Left hindlimb (tissue), 1 donor: ENCODE data around the gene ZGLP1.
"Not testable (repeated sequence)": the region's sequence is repeated elsewhere in the genome, so short reads cannot be mapped to it uniquely, and the experiment has no call there.

ENCODE experiments used
- DNase-seq: peaks from one replicate; pipeline ENCODE4 v3.0.0-alpha.2; 2018

Gene ZGLP1

DNA sequence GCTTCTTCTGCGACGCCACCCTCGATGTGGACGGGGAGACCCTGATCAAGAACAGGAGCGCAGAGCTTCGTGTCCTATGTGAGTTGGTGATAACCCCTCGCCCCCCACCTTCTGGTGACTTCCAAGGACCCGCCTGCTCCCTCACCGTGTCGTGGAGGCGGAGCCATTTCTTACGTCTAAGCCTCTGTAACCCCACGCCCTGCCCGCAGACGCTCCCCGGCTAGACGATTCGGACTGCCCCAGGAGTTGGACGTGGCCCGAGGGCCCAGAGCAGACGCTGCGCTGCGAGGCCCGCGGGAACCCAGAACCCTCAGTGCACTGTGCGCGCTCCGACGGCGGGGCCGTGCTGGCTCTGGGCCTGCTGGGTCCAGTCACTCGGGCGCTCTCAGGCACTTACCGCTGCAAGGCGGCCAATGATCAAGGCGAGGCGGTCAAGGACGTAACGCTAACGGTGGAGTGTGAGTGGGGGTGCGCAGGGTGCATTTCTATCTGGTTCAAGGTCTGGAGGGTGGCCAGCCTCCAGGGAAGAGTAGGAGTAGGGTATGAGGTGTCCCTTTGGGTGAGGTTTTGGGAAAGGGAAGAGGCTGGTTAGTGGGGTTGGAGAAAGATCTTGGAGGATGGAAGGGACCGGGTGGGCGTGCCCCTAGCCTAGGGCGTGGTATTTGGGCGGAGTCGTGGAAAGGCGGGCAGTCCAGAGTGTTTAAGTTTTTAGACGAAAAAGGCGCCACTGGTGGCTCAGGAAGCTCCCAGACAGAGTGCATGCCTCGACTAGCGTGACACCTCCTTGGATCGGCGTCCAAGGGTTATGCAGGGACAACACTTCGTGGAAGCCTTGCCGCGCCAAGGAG is 16.6 kb downstream of the ZGLP1 start:
- DNase-seq, result no peak

DNA sequence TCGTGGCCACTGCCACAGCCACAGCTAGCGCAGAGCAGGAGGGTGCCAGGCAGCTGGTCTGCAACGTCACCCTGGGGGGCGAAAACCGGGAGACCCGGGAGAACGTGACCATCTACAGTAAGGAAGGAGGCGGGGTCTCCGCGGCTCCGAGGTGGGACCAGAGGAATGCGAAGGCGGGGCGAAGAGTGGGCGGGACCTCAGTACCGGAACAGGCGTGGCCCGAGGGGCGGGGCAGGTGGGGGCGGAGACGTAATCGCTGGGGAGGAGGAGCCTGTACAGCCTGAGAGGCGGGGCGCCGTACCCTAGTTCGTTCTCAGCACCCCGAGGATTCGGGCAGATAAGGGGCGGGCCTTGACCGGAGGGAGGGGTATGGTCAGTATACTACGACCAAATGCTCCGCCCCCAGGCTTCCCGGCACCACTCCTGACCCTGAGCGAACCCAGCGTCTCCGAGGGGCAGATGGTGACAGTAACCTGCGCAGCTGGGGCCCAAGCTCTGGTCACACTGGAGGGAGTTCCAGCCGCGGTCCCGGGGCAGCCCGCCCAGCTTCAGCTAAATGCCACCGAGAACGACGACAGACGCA is 17.3 kb downstream of the ZGLP1 start:
- DNase-seq, result no peak

GRCh38 chr19:10291554-10292205 is 17.9 kb downstream of the ZGLP1 start:
- DNase-seq, result no peak

DNA sequence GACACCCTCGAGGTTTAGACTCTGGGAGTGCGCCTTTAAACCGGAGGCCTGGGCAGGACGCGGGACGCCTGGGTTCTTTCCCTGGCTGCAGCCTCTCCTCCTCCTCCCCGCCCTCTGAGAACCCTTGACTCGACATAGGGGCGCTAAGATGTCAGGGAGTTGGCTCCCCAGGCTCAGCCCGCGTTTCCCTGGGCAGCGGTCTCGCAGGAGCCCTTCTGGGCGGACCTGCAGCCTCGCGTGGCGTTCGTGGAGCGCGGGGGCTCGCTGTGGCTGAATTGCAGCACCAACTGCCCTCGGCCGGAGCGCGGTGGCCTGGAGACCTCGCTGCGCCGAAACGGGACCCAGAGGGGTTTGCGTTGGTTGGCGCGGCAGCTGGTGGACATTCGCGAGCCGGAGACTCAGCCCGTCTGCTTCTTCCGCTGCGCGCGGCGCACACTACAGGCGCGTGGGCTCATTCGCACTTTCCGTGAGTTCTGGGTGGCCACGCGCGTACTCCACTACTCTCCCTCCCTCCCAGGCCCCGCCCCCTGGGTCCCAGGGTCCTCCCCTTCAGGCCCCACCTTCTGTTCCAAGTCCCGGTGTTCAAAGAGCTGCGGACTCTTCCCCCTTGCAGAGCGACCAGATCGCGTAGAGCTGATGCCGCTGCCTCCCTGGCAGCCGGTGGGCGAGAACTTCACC is 18.6 kb downstream of the ZGLP1 start:
- DNase-seq, result no peak

- no peak for DNase-seq
Observed at GRCh38 chr19:10290357-10290875, 19.2 kb downstream of the ZGLP1 start.

DNA sequence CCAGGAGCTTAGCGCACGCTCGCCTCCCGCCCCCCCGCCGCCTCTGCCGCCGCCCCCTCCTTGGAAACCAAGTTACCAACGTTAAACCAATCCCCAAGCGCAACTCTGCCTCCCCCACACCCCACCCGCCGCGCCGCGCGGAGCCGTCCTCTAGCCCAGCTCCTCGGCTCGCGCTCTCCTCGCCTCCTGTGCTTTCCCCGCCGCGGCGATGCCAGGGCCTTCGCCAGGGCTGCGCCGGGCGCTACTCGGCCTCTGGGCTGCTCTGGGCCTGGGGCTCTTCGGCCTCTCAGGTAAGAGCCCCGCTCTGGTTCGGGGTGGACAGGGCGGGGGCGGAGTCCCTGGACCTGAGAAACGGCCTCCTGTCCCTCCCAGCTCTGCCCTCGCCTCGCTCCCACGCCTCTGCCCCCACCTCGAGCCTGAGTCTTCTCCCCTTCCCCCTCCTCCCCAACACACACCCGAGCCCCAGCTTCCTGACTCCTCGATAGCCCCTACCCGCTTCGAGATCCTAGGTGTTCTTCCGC is 19.7 kb downstream of the ZGLP1 start, which contains the start of gene ICAM5:
Gene ICAM5, plus strand, starts transcription at position 117 of the 521 bp plus-strand sequence. Its CDS starts 92 bp downstream, at position 209.
- no peak for DNase-seq

- no peak for DNase-seq
Observed at GRCh38 chr19:10289167-10289835, 20.3 kb downstream of the ZGLP1 start.

- DNase-seq, result peak; percentile 61
Observed at GRCh38 chr19:10288662-10289166, 20.9 kb downstream of the ZGLP1 start.

DNA sequence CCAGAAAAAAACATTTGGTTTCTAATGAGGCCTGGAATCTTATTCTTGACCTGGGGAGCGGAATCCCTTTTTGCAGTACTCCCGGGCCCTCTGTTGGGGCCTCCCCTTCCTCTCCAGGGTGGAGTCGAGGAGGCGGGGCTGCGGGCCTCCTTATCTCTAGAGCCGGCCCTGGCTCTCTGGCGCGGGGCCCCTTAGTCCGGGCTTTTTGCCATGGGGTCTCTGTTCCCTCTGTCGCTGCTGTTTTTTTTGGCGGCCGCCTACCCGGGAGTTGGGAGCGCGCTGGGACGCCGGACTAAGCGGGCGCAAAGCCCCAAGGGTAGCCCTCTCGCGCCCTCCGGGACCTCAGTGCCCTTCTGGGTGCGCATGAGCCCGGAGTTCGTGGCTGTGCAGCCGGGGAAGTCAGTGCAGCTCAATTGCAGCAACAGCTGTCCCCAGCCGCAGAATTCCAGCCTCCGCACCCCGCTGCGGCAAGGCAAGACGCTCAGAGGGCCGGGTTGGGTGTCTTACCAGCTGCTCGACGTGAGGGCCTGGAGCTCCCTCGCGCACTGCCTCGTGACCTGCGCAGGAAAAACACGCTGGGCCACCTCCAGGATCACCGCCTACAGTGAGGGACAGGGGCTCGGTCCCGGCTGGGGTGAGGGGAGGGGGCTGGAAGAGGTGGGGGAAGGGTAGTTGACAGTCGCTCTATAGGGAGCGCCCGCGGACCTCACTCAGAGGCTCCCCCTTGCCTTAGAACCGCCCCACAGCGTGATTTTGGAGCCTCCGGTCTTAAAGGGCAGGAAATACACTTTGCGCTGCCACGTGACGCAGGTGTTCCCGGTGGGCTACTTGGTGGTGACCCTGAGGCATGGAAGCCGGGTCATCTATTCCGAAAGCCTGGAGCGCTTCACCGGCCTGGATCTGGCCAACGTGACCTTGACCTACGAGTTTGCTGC is 22.5 kb downstream of the ZGLP1 start, which contains the start of gene ICAM4:
Gene ICAM4, plus strand, starts transcription at position 153 of the 935 bp plus-strand sequence. Its CDS starts 58 bp downstream, at position 211.
- no peak for DNase-seq

DNA sequence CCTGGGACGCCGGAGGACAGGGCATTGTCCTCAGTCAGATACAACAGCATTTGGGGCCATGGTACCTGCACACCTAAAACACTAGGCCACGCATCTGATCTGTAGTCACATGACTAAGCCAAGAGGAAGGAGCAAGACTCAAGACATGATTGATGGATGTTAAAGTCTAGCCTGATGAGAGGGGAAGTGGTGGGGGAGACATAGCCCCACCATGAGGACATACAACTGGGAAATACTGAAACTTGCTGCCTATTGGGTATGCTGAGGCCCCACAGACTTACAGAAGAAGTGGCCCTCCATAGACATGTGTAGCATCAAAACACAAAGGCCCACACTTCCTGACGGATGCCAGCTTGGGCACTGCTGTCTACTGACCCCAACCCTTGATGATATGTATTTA is 24.2 kb downstream of the ZGLP1 start:
- no peak for DNase-seq

DNA sequence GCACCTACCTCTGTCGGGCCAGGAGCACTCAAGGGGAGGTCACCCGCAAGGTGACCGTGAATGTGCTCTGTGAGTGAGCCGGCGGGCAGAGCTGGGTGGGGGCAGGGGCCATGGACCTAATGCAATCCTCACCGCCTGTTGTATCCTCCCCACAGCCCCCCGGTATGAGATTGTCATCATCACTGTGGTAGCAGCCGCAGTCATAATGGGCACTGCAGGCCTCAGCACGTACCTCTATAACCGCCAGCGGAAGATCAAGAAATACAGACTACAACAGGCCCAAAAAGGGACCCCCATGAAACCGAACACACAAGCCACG is 24.7 kb downstream of the ZGLP1 start:
- DNase-seq, result no peak

DNA sequence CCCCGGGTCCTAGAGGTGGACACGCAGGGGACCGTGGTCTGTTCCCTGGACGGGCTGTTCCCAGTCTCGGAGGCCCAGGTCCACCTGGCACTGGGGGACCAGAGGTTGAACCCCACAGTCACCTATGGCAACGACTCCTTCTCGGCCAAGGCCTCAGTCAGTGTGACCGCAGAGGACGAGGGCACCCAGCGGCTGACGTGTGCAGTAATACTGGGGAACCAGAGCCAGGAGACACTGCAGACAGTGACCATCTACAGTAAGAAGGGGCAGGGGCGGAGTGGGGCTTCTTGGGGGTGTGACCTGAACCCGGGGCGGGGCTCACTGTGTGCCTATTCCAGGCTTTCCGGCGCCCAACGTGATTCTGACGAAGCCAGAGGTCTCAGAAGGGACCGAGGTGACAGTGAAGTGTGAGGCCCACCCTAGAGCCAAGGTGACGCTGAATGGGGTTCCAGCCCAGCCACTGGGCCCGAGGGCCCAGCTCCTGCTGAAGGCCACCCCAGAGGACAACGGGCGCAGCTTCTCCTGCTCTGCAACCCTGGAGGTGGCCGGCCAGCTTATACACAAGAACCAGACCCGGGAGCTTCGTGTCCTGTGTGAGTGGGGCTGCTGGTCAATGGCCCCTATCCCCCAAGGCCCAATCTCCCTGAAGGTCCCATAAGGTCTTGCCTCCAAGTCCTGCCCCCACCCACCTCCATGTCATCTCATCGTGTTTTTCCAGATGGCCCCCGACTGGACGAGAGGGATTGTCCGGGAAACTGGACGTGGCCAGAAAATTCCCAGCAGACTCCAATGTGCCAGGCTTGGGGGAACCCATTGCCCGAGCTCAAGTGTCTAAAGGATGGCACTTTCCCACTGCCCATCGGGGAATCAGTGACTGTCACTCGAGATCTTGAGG is 25.3 kb downstream of the ZGLP1 start:
- DNase-seq, result no peak

DNA sequence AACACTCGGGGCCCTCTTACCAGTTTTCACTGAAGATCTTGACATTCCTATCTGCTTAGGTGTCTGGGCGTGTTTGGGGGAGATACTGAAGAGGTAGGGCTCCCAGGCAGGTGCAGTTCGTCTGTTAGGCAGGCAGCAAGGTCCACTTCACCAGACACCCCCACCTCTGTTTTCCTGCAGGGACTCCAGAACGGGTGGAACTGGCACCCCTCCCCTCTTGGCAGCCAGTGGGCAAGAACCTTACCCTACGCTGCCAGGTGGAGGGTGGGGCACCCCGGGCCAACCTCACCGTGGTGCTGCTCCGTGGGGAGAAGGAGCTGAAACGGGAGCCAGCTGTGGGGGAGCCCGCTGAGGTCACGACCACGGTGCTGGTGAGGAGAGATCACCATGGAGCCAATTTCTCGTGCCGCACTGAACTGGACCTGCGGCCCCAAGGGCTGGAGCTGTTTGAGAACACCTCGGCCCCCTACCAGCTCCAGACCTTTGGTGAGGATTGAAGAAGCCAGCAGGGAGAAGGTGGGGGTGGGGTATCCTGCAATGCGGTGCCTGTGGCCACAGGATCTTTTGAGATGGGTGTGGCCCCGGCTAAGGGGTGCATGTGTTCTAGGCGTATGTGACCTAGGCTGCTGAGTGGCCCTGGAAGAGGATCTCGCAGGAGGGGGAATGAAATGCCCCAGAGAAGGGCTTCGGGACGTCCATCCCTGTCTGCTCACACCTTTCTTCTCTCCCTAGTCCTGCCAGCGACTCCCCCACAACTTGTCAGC is 26.1 kb downstream of the ZGLP1 start:
- no peak for DNase-seq

DNA sequence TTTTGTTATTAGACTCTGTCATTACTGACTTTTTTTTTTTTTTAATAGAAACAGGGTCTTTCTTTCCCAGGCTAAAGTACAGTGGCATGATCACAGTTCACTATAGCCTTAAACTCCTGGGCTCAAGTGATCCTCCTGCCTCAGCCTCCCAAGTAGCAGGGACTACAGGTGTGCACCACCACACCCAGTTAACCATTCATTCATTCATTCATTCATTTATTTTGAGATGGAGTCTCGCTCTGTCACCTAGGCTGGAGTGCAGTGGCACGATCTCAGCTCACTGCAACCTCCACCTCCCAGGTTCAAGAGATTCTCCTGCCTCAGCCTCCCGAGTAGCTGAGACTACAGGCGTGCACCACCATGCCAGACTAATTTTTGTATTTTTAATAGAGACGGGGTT is 27.6 kb downstream of the ZGLP1 start:
- not testable (repeated sequence) for DNase-seq

DNA sequence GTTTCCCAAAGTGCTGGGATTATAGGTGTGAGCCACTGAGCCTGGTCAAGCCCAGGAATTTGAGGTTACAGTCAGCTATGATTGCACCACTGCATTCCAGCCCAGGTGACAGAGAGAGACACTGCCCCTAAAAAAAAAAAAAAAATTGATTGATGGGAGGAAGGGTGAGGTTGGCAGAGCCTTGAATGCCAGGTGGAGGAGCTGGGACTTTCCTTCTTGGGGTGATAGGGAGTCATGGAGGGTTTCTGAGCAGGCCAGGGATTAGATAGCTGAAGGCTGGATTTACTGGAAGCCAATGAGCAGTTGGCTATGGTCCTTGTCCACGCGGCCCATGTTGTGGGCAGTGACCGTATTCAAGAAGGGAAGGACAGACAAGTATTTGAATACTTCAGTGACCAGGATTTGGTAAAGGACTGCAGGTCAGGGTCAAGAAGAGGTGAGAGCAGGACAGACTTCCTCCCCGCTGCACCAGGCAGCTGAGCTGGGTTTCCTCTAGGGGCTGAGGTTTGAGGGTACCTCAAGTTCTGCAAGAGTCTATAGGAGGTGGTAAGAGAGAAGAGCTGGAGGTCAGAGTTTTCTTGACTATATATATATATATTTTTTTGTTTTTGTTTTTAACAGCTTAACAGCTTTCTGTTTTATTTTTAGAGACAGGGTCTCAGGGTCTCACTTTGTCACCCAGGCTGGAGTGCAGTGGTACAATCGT is 29.7 kb downstream of the ZGLP1 start:
- DNase-seq, result no peak

GRCh38 chr19:10278935-10279334 is 30.7 kb downstream of the ZGLP1 start:
- no peak for DNase-seq

GRCh38 chr19:10277795-10278589 is 31.6 kb downstream of the ZGLP1 start:
- DNase-seq, result no peak
